Pancreas (tissue), 10 donors: ENCODE measurements around the gene REXO4. TPM values are rescaled to one million over a fixed set of nuclear protein-coding genes. Genes with fewer than 3 reads are reported as not detected.

Experiments
- ATAC-seq, 4 donors: fragments of 200-7000 bp; cut with Tn5 transposase; one replicate each; pipeline versions ENCODE4 v1.8.0 to v1.9.1; 2020; ENCODE audit warnings: mild to moderate bottlenecking in 4 of 4, moderate library complexity in 4 of 4
- DNase-seq, 6 donors: peaks; one replicate each; pipeline ENCODE4 v3.0.0-alpha.2; 2020
- FAIRE-seq: peaks from 2 replicates; lab custom pipeline; 2012; peaks lifted over from hg19 to GRCh38; lab: Jason Lieb, UNC
- H3K27ac ChIP-seq, 4 donors: fragments of 200-600 bp; sonication (generic); 1 replicate in 3 of 4; 2 replicates in 1 of 4; pipeline versions ENCODE4 v1.5.0 to v1.8.0; 2020
- H3K27me3 ChIP-seq, 4 donors: fragments of 200-600 bp; one replicate each; pipeline ENCODE4 v1.8.0; 2021
- H3K36me3 ChIP-seq, 3 donors: fragments of 200-600 bp; sonication (generic) in 1 of 3; one replicate each; pipeline versions ENCODE4 v1.5.0 to v1.8.0; 2020 to 2021
- H3K4me1 ChIP-seq, 3 donors: fragments of 200-600 bp; one replicate each; pipeline ENCODE4 v1.8.0; 2021
- H3K4me3 ChIP-seq, 4 donors: fragments of 200-600 bp; sonication (generic) in 2 of 4; one replicate each; pipeline versions ENCODE4 v1.5.0 to v1.8.0; 2020 to 2021
- H3K9me3 ChIP-seq, 4 donors: fragments of 200-600 bp; one replicate each; pipeline ENCODE4 v1.8.0; 2021
- WGBS, 2 donors: extraction: QIAGEN DNeasy Blood & Tissue Kit; methylation state at CpG; one replicate each; pipeline ENCODE4 v1.1.7; 2013; 5-methylcytosine and 5-hydroxymethylcytosine counted together
- intact Hi-C, 3 donors: fragments of 100-400 bp; cut with DNase I; formaldehyde crosslinking; loops; one replicate each; pipeline versions ENCODE4 v1.11.1 to v1.14.2; 2022
- polyA plus RNA-seq, 2 donors: library from polyadenylated mRNA; stranded (reverse); fragments of 200-250 nt; gene quantifications; one replicate each; pipeline ENCODE4 v1.2.3, GENCODE V29; 2013
- total RNA-seq, 6 donors: library from RNA; stranded (reverse); fragmentation: NEBNext Ultra II Directional in 4 of 6; extraction: Animal tissue kit (Norgen Biotek cat#: 25700) in 4 of 6; gene quantifications; one replicate each; pipeline versions ENCODE4 v1.2.1 to v1.2.4, GENCODE V29; 2021 to 2023
- TF ChIP-seq, protein P1 (sequence below), 4 donors: fragments of 200-600 bp; sonication (generic) in 3 of 4; IDR thresholded peaks; one replicate each; pipeline versions ENCODE4 v1.5.0 to v1.8.0; 2021; ENCODE audit warnings: antibody characterized with exemption in 4 of 4
- donor health status: healthy with polysubstance abuse.
- donor health status: DM: no; HTN: no; CAD: no; lungs with moderate emphysema.
- donor health status: DM: no; HTN: no; CAD: no.
- donor health status: control.
- donor health status: control.
- donor health status: Bipolar disorder and iron deficiency.
- donor health status: DM: yes; HTN: yes; CAD: no.
- donor health status: DM: no; HTN: no; CAD: no.
- donor health status: DM: no; HTN: no; CAD: no.
- donor health status: DM: yes; HTN: yes; CAD: no.

REXO4 gene
- total and polyA plus RNA-seq, 8 donors, result 10.0 to 16.3 (median 13.1) TPM

GRCh38 chr9:133459476-133460404, 41.9 kb upstream of the REXO4 start, which contains the start of gene CACFD1:
CACFD1 (plus strand) TSS chr9:133459978; CDS start chr9:133460067, 89 bp downstream.
- Histone ChIP-seq H3K27me3 (no peaks in the 10 kb centered on the region), H3K36me3 (no peaks in the 10 kb centered on the region), H3K9me3 (no peaks in the 10 kb centered on the region), H3K27ac (peak within 1 kb of the TSS; percentile 95 to 98 (median 96)), H3K4me3 (peak within 1 kb of the TSS; percentile 71 to 82 (median 76)), H3K4me1 (peaks cover 0 to 9% (median 6%) of the 10 kb centered on the region in 3 donors)
- TF ChIP-seq, protein P1, sequence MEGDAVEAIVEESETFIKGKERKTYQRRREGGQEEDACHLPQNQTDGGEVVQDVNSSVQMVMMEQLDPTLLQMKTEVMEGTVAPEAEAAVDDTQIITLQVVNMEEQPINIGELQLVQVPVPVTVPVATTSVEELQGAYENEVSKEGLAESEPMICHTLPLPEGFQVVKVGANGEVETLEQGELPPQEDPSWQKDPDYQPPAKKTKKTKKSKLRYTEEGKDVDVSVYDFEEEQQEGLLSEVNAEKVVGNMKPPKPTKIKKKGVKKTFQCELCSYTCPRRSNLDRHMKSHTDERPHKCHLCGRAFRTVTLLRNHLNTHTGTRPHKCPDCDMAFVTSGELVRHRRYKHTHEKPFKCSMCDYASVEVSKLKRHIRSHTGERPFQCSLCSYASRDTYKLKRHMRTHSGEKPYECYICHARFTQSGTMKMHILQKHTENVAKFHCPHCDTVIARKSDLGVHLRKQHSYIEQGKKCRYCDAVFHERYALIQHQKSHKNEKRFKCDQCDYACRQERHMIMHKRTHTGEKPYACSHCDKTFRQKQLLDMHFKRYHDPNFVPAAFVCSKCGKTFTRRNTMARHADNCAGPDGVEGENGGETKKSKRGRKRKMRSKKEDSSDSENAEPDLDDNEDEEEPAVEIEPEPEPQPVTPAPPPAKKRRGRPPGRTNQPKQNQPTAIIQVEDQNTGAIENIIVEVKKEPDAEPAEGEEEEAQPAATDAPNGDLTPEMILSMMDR (IDR thresholded peaks at IDR 0.05), result no peak
- intact Hi-C loops, result no loop called here
- 0 to 1% methylated on average over 73 to 86 of the region's 86 CpGs for WGBS, 2 donors
- DNase-seq (peak; percentile 96 to 99 (median 97)), ATAC-seq (peak; percentile 88 to 93 (median 90)), FAIRE-seq (no peak)

DNA sequence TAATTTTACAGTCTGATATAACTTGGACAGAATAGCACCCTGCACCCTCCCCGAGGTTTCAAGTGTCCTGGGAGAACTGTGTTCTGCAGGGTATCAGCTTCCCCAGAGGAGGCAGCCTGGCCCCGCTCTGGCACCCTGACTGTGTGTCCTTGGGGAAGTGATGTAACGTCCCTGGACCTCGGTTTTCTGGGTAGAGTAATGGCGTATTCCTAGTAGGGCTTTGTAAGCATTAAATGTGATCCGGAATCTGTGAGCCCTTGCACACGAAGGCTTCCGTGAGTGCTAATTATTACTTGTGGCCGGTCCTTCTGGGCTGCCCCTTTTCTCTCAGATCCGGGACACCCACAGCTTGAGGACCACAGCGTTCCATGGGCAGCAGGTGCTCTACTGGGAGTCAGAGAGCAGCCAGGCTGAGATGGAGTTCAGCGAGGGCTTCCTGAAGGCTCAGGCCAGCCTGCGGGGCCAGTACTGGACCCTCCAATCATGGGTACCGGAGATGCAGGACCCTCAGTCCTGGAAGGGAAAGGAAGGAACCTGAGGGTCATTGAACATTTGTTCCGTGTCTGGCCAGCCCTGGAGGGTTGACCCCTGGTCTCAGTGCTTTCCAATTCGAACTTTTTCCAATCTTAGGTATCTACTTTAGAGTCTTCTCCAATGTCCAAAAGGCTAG, 41.0 kb upstream of the REXO4 start:
- no peaks in the 10 kb centered on the region for H3K27me3 ChIP-seq
- DNase-seq (no peak), ATAC-seq (no peak), FAIRE-seq (no peak)
- peak overlapping the region in 2 of 4 donors; percentile 79 to 82 for H3K4me3 ChIP-seq
- no peaks in the 10 kb centered on the region for H3K9me3 ChIP-seq
- no peaks in the 10 kb centered on the region for H3K36me3 ChIP-seq
- intact Hi-C loops, result no loop called here
- peaks cover 0 to 9% (median 6%) of the 10 kb centered on the region in 3 donors for H3K4me1 ChIP-seq
- WGBS, 2 donors, result 55 to 61% methylated on average over 16 of the region's 16 CpGs
- TF ChIP-seq, protein P1 (IDR thresholded peaks at IDR 0.05), result no peak
- peak overlapping the region in 2 of 4 donors; percentile 95 for H3K27ac ChIP-seq

- no peak overlapping the region for H3K4me3 ChIP-seq
- peaks cover 0 to 9% (median 6%) of the 10 kb centered on the region in 3 donors for H3K4me1 ChIP-seq
- H3K27ac ChIP-seq, result no peak overlapping the region
- no peaks in the 10 kb centered on the region for H3K27me3 ChIP-seq
- H3K9me3 ChIP-seq, result no peaks in the 10 kb centered on the region
- FAIRE-seq (no peak), ATAC-seq (no peak), DNase-seq (no peak)
- TF ChIP-seq, protein P1 (IDR thresholded peaks at IDR 0.05), result no peak
- H3K36me3 ChIP-seq, result no peaks in the 10 kb centered on the region
- WGBS, 2 donors, result 88 to 96% methylated on average over 11 of the region's 11 CpGs
- intact Hi-C loops, result no loop called here
Measured at GRCh38 chr9:133457748-133458147, 39.9 kb upstream of the REXO4 start.

DNA sequence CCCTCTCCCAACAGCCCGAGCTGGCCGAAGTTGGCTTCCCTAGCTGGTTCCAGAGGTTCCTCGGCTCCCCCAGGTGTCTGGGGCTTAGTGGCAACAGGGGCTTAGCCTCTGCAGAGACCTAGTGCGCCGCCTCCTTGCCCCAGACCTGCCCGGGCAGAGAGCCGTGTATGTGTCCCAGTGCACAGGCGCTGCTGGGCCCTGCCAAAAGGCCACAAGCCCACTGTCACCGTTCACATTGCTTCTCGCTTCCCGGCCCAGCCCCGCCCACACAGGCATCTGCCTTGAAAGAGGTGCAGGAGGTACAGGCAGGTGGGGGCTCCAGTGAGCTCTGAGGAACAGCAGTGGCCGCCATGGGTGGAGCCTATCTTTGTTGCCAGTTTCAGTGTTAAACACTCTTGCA, 39.4 kb upstream of the REXO4 start:
- no peak overlapping the region for H3K4me3 ChIP-seq
- H3K27ac ChIP-seq, result no peak overlapping the region
- TF ChIP-seq, protein P1 (IDR thresholded peaks at IDR 0.05), result no peak
- intact Hi-C loops, result no loop called here
- ATAC-seq (no peak), DNase-seq (no peak), FAIRE-seq (no peak)
- 83% methylated on average over 13 of the region's 13 CpGs for WGBS, 2 donors
- H3K27me3 ChIP-seq, result no peaks in the 10 kb centered on the region
- H3K4me1 ChIP-seq, result peaks cover 0 to 9% (median 6%) of the 10 kb centered on the region in 3 donors
- H3K36me3 ChIP-seq, result no peaks in the 10 kb centered on the region
- H3K9me3 ChIP-seq, result no peaks in the 10 kb centered on the region
